Measurements from ENCODE around the gene MYO9B. TPM values are rescaled to one million over a fixed set of nuclear protein-coding genes. Genes with fewer than 3 reads are reported as not detected.

The MYO9B gene
- total RNA-seq, 1 donor from 2014 or later: 103 TPM

GRCh38 chr19:17209126-17210036 is 133.8 kb downstream of the MYO9B start:
- DNase-seq (ENCODE audit: low spot score): no peak

GRCh38 chr19:17210296-17210695 is 134.7 kb downstream of the MYO9B start:
- DNase-seq (ENCODE audit: low spot score): no peak

GRCh38 chr19:17211547-17212446 is 136.2 kb downstream of the MYO9B start:
- DNase-seq (ENCODE audit: low spot score): no peak

GRCh38 chr19:17213334-17213733 is 137.8 kb downstream of the MYO9B start:
- DNase-seq (ENCODE audit: low spot score): no peak

GRCh38 chr19:17214508-17215126 is 139.0 kb downstream of the MYO9B start:
- no peak for DNase-seq (ENCODE audit: low spot score)

DNA sequence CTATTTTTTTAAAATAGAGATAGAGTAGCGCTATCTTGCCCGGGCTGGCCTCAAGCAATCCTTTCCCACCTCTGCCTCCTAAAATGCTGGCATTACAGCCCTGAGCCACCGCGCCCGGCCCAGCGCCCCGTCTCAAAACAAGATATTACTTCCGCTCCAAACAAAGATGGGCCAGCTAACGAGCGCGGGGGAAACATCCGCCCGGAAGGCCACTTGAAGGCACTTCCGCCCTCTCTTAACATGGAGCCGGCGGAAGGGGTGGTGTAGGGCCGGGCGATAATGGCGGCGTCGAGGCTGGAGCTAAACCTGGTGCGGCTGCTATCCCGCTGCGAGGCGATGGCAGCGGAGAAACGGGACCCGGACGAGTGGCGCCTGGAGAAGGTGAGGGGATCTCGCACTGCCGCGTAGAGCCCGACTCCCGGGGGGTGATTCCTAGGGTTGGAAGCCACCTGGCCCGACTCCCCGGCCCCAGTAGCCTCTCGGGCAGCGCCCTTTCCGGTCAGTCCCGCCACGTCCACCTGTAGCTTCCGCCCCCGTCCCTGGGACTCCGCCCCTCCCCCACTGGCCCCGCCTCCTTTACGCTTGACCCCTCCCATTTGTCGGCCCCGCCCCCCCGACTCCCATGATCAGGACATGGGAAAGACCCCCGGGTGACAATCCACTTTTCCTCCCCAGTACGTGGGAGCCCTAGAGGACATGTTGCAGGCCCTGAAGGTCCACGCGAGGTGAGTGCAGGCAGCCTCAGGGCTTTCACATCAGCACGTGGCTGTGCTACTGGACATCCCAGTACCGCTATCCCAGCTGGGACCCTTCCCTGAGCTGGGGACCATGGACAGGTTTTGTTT is 139.8 kb downstream of the MYO9B start, which contains the start of gene USE1:
USE1 (plus strand) TSS at position 231 of the 845 bp plus-strand sequence; CDS start at position 280, 49 bp downstream.
- peak; percentile 96 for DNase-seq (ENCODE audit: low spot score)

GRCh38 chr19:17216058-17216670 is 140.6 kb downstream of the MYO9B start:
- no peak for DNase-seq (ENCODE audit: low spot score)

- no peak for DNase-seq (ENCODE audit: low spot score)
Observed at GRCh38 chr19:17219286-17219685, 143.7 kb downstream of the MYO9B start.

GRCh38 chr19:17220207-17220758 is 144.7 kb downstream of the MYO9B start:
- DNase-seq (ENCODE audit: low spot score): no peak

- DNase-seq (ENCODE audit: low spot score): no peak
Observed at GRCh38 chr19:17225053-17225452, 149.5 kb downstream of the MYO9B start.

DNA sequence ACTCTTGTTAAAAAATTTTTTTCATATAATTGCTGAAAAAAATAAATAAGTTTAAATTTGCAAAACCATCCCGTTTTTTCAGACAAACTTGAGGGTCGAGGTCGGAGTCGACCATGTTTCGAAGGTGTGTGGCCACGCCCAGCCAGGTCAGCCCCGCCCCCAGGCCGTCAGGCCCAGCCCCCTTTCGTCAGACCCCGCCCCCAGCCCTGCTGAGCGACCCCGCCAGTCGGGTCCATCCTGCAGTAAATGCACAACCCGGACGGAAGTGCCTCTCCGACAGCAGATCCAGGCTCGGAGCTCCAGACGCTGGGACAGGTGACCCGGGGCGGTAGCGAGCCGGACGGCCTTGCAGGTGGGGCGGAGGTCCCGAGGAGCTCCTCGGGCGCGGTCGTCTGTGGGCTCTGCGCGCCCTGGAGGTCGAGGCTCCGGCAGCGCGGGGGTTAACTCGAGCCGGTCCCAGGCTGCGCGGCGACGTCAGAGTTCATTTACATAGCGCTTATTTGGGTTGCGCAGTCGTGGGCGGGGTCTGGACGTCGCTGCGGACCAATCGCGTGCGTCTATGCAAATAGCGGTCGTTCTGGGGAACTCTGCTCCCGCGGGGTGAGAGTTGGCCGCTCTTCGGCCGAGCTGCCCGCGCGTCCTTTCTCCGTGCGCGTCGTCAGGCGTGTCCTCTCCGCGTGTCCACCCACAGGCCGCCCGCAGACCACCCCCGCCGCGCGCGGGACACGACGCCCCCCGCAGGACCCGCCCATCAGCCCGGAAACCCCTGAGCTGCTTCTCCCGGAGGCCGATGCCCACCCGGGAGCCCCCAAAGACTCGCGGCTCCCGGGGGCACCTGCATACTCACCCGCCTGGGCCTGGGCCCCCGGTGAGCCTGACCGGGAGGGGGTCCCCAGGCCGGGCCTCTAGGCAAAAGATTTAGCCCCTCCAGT is 150.7 kb downstream of the MYO9B start, which contains the start of gene OCEL1:
OCEL1 (plus strand) TSS at position 225 of the 932 bp plus-strand sequence; CDS start at position 247, 22 bp downstream.
- DNase-seq (ENCODE audit: low spot score): peak; percentile 99

DNA sequence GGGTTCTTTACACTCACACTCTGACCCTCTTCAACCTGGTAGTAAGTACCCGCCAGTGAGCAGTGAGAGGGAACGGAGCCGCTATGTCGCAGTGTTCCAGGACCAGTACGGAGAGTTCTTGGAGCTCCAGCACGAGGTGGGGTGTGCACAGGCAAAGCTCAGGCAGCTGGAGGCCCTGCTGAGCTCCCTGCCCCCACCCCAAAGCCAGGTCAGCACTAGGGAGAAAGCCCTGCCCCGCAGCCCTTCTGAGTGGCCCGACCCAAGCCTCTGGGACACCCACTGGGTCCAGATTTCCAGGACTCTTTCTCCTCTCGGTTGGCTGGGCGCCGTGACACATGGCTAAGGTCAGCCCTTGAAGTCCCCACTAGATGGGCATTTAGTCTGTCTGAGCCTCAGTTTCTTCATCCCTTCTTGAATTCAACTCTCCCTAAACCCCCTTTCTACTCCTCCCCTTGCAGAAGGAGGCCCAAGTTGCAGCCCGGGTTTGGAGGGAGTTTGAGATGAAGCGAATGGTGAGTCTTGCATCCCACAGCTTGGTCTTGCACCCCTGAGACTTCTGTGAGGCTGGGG is 152.3 kb downstream of the MYO9B start:
- no peak for DNase-seq (ENCODE audit: low spot score)

DNA sequence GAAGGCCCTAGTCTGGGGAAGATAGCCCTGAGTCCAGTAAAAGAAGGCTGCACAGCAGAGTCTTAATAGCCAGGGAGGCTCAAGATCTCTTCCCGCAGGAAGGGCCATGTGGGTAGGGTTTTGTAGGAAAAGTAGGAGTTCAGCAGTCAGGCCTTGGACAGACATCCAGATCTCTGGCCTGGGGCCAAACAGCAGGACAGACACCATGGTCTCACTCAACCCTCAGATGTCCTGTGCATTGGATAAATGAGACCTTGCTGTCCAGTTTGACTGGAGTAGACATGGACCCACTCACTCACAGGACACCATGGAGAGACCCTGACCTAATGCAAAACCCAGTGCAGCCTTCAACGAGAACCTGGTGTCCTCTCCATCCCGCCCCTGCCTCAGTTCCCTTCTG is 154.3 kb downstream of the MYO9B start:
- DNase-seq (ENCODE audit: low spot score): no peak

DNA sequence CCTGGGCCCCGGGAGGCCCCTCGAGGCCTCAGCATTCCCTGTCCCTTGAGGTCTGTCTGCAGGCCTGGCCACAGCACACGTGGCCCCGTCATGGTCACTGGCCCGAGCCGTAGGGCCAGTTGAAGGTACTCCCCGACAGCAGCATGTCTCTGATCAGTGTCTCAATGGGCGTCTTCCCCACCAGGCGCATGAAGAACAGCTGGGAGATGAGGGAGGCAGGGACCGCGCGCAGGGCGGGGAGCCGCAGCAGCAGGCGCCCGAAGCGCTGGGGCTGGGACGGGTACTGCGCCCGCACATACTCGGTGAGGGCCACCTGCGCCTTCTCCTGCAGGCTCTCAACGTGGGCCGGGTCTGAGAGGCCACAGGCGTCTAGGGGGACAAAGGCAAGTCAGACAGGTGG is 156.7 kb downstream of the MYO9B start:
- DNase-seq (ENCODE audit: low spot score): no peak

DNA sequence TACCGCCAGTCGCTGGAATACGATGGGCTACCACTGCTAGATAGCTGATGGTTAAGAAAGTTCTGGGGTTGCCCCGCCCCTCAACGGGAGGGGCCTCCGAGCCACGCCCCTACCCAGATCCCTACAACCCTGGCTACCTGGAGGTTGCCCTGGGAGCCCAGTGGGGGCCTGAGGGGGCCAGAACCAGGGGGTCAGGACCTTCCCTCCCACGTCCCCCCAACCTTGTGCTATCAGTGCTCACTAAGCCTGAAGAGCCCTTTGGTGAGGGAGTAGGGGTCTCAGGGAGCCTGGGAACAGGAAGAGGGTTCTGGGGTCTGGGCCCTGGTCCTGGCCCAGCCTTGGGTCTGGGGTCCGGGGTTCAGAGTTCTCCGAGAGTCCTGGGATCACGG is 159.3 kb downstream of the MYO9B start:
- no peak for DNase-seq (ENCODE audit: low spot score)

DNA sequence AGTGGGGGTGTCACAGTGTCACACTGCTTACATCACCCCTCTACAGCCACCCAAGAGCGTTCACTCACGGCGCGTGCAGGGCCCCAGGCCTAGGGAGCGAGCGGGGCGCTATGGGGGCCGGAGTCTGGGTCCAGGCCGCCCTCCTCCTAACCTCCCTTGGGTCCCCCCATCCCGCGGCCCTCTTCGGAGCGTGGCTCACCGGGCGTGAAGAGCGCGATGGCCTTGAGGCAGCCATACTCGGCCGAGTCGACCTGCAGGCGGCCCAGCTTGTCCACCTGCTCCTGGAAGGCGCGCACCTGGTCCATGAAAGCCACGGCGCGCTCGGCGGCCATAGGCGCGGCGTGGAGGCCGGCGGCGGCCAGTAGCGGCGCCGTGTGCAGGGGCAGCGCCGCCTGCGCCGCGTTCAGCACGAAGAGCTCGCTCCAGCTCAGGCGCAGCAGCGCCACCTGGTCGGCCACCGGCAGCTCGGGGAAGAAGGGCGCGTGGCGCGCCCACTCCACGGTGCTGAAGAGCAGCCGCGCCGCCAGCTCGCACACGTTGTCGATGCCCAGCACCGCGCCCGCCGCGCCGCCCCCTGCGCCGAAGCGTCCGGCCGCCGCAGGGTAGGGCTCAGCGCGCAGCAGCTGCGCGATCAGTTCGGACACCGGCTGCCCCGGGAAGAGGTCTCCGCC is 159.9 kb downstream of the MYO9B start:
- DNase-seq (ENCODE audit: low spot score): no peak

- no peak for DNase-seq (ENCODE audit: low spot score)
Observed at GRCh38 chr19:17235971-17236777, 160.6 kb downstream of the MYO9B start.
